T-helper 1 cell treated with Interleukin-12 subunit alpha and Interleukin-12 subunit beta and Interleukin-4 antibody, amounts not matched to agents 30 μg/mL and 1 μg/mL, for 36 hours (primary cell): ENCODE data around the gene ATP8B4.

Source experiments
- H3K27ac Mint-ChIP-seq: one replicate; pipeline ENCODE4 v1.8.0; 2021; ENCODE audit warnings: mild to moderate bottlenecking, mixed read lengths
- H3K27me3 Mint-ChIP-seq: one replicate; pipeline ENCODE4 v1.8.0; 2021; ENCODE audit warnings: low read depth, mixed read lengths
- H3K36me3 Mint-ChIP-seq: one replicate; pipeline ENCODE4 v1.8.0; 2021; ENCODE audit warnings: low read depth, mixed read lengths
- H3K4me1 Mint-ChIP-seq: one replicate; pipeline ENCODE4 v1.8.0; 2021; ENCODE audit warnings: low read depth, mixed read lengths
- H3K4me3 Mint-ChIP-seq: one replicate; pipeline ENCODE4 v1.8.0; 2021; ENCODE audit warnings: mild to moderate bottlenecking, moderate library complexity, mixed read lengths
- H3K9me3 Mint-ChIP-seq: one replicate; pipeline ENCODE4 v1.8.0; 2021; ENCODE audit warnings: mixed read lengths

The ATP8B4 gene

DNA sequence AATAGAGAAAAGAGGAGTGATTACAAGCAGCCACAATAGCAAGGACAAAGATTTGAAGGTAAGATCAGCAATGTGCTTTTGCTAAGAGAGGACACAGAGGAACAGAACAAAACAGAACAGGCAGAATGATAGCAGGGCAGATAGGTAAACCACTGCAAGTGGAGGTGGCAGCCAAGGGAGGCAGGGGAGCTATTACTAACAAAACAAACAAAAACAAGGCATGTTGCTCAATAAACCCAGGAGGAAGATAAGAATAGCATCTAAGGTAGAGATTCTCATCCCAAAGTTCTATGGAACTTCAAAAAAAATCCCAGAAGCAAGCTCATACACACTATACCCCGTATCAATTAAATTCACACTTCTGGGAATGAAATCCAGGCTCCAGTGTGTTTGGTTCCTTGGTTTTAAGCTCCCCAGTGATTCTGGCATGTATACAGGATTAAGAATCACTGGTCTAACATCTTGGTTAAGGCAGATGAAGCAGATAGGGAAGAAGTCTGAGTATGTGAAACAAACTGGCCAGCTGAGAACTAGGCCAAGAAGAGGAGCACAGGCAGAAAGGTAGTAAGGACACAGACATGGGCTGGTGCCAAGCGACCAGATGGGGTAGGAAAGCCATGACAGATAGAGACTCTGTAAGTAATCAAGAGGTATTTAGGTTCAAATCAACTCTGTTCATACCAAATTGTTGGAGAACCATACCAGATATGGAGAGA lies 309.0 kb downstream of the ATP8B4 start:
- Mint-ChIP-seq H3K4me3 (no peak overlapping the region), H3K27ac (no peak overlapping the region), H3K36me3 (no peaks in the 10 kb centered on the region), H3K9me3 (no peaks in the 10 kb centered on the region), H3K4me1 (no peaks in the 10 kb centered on the region), H3K27me3 (peaks cover 9% of the 10 kb centered on the region)

GRCh38 chr15:49808341-49808740 lies 310.7 kb downstream of the ATP8B4 start:
- Mint-ChIP-seq H3K27ac (no peak overlapping the region), H3K27me3 (peaks cover 9% of the 10 kb centered on the region), H3K4me3 (no peak overlapping the region), H3K4me1 (no peaks in the 10 kb centered on the region), H3K9me3 (no peaks in the 10 kb centered on the region), H3K36me3 (no peaks in the 10 kb centered on the region)
